GM18907 (cell line): ENCODE data around the gene MKKS.
A peak's percentile ranks its signal among the peaks of the same experiment; 100 is the strongest.
"Not testable (repeated sequence)": the region's sequence is repeated elsewhere in the genome, so short reads cannot be mapped to it uniquely, and the experiment has no call there.

Source experiments
- ATAC-seq: cut with Tn5 transposase; IDR thresholded peaks from one replicate; pipeline ENCODE4 v1.9.1; 2021; ENCODE audit warnings: mild to moderate bottlenecking, moderate library complexity; ENCODE audit not compliant: unreplicated experiment

Gene MKKS

DNA sequence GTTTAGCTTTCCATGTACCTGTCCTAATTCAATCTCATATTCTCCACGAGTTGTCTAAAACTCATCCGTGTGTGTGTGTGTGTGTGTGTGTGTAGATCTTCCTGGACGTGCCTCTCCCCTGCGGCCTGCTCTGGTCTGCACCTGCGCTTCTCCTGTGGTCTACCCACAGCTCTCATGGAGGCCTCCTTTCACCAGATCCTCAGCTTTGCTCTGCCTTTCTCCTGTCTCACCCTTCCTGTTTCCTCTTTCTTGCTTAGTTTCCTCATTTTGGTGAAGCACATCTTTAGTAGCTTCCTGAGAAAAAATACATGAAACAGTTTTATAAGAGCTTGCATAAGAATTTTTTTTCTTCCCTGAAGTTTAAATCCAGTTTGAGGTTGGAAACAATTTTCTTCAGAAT, 19.2 kb upstream of the MKKS start:
- ATAC-seq = peak; percentile 91

DNA sequence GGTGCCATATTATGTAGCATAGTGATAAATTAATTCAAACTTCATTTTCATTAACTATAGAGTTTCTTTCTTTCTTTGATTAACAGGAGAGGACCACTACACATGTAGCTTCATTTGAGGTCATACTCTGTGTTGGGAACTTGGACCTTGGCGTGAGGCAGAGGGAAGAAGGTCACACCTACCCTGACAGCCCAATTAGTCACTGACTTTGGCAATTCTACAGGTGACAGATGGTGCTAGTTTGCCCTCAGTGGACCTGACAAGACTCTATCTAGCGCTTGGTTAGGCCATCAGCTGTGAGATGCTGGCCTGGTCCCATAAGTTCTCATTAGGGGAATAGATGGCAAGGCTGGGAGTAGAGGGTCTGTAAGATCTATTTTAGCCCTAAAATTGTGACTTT, 15.2 kb upstream of the MKKS start:
- no peak for ATAC-seq

DNA sequence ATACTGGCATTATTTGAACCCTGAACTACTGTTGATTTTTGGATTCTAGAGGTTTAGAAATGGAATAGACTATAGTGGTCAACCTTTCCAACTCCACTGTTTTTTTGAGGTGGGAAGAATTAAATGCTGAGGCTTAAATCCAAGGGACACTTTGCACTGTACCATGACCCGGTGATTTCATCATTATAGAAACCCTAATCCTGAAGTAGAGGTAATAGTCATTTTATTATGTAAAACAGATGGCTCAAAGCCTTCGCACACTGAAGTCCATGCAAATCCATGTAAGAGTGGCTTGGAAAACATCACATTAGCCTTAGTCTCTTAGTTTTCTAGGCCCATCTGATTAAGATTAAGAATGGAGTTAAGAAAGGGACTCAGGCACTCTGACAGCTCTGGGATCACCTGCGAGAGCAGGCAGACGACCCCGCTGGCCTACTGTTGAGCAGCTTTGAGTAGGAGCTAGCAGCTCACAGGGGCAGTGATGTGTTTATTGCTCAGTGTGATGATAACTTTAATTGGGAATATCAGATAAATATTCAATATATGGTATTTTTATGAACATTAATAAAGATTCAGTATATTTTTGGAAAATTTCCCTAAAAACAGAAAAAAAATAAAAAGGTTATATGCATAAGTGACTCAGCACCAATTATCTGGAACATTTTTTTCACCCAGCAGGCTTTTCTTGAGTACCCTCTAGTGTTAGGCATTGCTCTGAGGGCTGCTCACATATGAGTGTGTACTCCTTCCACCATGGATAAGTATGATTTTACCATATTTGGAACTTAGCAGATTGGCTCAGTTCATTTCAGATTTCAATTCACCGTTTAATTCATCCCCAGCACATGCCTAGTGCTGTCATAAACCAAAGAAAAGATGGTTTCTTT, 14.5 kb upstream of the MKKS start:
- ATAC-seq = no peak

DNA sequence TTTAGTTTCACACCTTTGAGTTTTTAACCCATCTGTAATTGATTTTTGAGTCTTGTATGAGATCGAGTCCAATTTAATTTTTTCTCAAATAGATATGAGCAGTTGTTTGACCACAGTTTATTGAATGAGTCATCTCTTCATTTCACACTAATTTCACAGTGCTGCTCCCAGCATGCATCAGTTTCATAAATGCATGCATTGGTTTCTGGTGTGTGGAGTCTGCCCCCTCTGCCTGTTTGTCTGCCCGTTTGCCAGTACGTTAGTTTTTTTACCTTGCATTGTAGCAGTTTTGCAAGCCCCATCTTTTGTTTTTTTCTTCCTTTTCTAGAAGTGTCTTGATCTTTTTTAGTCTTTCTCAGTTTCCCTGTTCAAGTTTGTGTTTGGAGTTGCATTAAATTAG, 13.0 kb upstream of the MKKS start:
- ATAC-seq = peak; percentile 98

DNA sequence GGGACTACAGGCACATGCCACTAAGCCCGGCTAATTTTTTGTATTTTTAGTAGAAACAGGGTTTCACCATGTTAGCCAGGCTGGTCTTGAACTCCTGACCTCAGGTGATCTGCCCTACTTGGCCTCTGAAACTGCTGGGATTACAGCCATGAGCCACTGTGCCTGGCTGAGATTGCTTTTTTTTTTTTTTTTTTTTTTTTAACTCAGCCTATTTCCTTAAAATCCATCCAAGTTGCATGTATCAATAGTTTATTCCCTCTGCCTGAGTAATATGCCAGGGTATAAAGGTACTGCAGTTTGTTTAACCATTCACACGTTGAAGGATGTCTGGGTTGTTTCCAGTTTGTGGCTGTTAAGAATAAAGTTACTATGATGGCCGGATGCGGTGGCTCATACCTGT, 11.7 kb upstream of the MKKS start:
- no peak for ATAC-seq

DNA sequence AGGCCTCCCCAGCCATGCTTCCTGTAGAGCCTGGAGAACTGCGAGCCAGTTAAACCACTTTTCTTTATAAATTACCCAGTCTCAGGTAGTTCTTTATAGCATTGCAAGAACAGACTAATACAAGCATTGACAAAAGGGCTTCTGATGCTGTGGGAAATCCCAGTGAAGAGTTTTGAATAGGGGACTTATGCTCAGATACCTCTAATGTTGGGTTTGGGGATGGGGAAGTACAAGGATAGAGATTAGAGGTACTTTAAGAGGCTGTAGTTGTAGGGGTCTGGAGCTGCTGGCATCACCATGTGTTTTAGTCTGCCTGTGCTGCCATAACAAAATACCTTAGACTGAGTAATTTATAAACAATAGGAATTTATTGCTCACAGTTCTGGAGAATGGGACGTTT, 9.9 kb upstream of the MKKS start:
- no peak for ATAC-seq

DNA sequence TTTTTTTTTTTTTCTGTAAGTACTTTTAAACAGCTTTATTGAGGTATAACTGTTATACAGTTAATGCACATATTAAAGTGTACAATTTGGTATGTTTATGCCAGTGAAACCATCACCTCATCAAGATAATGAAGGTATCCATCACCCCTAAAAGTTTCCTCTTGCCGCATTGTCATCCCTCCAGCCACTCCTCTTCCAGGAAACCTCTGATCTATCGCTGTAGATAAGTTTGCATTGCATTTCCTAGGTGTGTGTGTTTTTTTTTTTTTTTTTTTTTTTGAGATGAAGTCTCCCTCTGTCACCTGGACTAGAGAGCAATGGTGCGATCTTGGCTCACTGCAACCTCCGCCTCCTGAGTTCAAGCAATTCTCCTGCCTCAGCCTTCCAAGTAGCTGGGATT, 4.2 kb upstream of the MKKS start:
- no peak for ATAC-seq

DNA sequence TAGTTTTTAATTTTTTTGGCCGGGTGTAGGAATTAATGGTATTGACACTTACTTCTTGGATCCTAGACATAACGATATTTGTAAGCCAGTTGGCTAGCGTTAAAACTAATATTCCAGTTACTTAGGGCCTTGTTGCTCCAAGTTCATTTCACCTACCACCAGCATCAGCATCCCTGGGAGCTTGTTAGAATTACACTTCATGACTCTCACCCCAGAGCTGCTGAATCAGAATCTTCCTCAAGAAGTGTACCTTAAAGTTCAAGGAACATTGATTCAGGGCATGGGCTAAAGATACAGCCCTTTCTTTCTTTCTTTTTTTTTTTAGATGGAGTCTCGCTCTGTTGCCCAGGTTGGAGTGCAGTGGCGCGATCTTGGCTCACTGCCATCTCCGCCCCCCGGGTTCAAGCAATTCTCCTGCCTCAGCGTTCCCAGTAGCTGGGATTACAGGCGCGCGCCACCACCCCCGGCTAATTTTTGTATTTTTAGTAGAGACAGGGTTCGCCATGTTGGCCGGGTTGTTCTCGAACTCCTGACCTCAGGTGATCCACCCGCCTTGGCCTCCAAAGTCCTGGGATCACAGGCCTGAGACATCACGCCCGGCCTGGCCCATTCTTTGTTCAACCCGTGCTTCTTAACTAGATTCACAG, 2.2 kb upstream of the MKKS start:
- ATAC-seq = no peak

DNA sequence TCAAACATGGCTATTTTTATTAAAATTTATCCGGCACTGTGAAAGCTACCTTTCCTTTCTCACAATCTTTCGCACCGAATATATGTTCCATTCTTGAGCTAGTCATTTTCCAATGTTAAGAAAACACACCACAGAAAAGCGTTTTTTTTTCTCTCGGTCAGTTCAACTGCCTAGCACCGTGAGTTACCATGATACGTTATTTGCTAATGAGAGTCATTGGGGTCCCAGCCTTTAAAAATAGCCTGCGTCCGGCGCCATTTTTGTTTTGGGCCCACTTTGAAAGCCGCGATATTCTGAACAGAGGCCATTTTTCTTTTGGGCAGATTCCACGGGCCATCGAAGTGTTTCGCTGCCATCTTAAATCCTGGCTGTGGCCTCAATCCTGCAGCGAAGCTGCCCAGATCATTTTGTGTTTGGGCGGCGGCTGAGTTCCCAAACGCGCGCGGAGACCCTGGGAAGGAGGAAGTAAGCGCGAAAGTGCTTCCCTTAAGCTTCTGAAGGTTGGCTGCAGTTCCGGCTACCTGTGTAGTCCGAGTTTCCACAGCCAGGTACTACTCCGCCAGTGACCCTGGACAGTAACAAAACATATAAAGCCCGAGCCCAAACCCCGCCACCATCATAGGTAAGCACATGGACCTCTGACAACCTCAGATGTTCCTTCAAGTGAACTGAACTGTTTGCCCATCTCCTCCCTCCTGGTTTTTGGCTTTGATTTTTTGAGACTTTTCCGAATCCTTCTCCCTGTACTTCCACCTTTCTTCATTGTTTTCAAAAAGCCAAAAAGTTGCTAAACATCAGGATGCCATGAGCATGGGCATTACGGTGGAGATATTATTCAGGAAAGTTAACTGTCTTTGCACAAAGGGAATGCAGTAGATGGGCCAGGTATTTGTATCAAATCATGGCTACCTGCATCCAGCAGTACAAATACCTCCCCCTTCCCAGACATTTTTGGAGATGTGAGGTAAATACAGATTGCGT, 1.1 kb upstream of the MKKS start, which contains the start of gene SLX4IP:
TSS of gene SLX4IP (plus strand) at position 474 of the 981 bp plus-strand sequence. CDS start 22,900 bp downstream, outside the sequence.
- ATAC-seq = peak; percentile 65

DNA sequence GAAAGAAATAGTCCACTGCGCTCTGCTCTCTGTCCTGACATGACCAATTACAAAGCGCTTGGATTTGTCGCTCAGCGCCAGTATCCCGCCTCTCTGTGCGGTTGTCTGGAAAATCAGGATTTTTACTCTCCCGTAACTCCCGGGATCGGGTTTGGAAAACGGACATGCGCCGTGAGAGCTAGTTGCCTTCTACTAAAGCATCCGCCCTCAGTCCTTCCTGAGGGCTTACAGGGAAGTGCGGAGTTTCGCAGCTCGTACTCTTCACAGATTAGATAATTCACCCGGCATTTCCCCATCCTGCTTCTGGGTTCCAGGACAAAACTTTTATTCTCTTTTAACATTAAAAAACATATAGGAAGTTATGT, 427 bp upstream of the MKKS start:
- peak; percentile 48 for ATAC-seq

DNA sequence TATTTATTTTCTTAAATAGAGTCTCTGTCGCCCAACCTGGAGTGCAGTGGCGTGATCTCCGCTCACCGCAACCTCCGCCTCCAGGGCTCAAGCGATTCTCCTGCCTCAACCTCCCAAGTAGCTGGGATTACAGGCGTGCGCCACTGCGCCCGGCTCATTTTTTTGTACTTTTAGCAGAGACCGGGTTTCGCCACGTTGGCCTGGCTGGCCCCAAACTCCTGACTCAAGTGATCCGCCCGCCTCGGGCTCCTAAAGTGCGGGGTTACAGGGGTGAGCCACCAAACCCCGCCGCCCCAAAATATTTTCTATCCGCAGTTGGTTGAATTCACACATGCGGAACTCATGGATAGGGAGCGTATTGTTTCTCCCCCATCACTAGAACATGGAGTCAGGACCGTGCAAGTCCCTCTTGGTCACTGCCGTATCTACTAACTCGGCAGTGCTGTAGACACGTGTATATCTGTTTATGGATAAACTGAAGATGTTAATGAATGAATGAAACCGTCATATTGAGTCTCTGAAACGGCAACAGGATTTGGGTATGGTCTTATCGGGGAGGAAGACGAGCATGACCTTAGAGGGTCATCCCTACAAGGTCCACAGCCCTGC, 904 bp downstream of the MKKS start:
- no peak for ATAC-seq

DNA sequence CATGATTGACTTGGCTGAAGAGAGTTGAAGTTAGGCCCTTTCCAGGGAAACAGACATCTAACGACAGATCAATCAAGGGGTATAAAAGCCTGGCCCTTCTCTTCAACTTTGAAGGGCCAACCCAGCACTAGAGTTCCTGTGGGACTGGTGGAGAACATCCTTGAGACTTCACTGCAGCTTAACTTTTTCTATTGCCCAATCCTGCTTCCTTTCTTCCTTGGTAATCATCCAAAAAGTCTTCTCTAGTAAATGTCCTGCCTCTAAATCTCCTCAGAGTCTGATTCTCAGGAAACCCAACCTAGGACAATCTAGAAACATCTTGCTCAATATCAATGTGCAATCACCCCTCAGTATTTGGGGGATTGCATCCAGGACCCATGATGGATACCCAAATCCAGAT, 1.9 kb downstream of the MKKS start:
- ATAC-seq = no peak

DNA sequence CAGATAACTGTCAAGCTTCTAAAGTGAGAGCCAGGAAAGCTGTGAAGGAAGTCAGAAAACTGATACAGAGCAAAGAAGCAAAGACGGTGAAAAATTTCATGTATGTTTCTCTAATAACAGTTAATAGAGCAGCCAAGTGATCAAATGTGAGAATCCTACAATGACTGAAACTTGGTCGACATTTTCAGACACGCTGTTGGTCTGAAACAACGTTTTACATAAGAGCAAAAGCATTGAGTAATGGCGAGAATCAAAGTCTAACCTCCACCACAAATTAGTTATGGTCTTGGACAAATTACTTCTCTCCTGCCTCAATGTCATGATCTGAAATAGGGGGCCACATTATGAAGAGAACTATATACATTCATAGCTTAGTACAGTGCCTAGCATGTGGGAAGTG, 3.3 kb downstream of the MKKS start:
- ATAC-seq = no peak

DNA sequence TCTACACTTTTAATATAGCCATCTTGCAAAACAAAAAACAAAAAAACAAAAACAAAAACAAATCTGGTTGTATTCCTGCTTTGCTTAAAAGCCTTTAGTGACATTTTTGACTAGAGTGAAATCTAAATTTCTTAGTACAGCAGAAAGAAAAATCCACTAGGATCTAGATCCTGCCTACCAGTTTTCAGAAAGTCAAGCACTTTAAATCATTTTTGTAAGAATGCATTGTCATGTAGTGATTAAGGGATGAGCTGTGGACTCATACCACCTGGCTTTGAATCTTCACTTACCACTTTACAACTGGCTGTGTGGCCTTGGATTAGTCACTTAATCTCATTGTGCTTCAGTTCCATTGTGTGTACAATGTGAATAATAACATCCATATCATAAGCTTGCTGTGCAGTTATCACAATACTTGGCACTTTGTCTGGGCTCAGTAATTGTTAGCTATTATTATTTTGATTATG, 4.0 kb downstream of the MKKS start:
- ATAC-seq = no peak

DNA sequence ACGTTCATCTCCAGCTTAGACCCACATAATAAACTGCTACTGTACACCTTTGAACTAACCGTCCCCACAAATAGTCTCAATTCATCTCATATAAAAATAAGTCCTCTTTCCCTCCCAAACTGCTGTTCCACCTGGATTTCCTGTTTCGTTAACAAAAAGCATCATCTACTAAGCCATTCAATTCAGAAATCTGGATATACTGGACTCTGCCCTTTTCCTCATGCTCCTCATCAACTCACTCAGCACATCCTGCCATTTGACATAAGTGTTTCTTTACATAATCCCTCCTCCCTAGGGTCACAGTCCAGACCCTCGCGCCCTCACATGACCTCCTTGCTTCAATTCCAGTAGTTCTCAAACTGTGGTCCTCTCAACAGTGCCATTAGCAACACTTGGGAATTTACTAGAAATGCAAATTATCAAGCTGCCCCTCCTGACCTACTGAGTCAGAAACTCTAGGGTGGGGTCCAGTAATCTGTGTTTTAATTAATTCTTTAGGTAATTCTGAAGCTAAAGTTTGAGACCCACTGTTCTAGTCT, 4.5 kb downstream of the MKKS start:
- no peak for ATAC-seq

DNA sequence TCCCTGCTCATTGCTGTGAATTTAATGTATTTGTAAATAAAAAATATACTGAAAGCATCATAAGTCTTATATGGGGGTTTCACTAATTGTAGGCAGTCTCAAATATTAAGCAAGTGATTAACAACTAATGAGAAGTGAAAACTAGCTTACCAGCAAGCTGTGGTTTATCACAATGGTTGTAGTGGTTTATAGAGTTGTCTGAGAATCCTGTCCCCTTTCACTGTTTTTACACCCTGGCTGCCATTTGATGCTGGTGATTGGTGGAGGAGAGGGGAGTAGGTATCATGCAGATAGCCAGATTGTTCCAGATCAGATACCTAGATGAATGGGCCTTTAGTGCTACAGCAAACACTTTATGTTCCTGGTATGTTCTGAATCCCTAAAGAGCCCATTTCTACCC, 6.0 kb downstream of the MKKS start:
- ATAC-seq = no peak

DNA sequence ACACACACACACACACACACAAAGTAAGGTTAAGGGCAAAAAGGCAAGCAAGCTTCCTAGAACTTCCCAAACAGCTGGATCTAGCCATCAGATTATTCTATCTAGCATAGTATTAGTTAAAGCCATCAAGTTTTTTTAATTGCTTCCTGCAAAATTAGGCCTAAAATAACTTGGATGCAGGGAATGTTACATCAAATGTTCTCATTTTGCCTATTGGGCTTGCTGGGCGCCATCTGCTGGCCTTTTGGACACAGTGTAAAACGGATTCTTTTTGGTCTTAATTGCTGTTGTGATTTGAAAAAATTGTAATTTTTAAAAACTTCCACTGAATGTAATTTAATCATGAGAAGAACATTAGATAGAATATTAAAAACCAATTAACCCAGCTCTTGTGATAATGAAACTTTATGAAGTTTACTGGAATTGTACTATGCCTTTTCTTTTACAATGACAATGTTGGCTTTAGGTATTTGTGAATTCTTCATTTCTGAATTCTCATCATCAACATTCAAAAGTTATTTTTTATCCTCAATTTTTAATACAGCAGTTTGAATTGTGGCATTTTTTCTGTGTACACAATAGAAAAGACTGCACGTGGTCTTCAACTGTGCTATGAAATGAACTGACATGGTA, 6.8 kb downstream of the MKKS start:
- ATAC-seq = no peak

DNA sequence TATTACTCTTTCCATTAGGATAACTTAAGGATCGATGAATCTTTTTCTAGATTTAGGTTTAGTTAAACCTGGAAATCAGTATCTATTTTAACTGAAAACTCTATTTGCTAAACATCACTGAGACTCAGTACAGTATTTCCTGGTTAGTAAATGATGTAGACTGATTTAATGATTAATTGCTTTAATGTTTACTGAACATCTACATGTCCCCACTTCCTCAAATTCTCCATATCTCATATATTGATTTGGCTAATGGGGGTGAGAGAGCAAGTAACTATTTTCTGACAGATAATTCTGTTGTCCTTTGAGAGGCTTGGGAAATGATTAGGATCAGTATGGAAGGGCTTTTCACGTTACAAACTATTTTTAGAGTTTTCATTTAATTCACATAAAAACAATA, 10.3 kb downstream of the MKKS start:
- peak; percentile 91 for ATAC-seq

DNA sequence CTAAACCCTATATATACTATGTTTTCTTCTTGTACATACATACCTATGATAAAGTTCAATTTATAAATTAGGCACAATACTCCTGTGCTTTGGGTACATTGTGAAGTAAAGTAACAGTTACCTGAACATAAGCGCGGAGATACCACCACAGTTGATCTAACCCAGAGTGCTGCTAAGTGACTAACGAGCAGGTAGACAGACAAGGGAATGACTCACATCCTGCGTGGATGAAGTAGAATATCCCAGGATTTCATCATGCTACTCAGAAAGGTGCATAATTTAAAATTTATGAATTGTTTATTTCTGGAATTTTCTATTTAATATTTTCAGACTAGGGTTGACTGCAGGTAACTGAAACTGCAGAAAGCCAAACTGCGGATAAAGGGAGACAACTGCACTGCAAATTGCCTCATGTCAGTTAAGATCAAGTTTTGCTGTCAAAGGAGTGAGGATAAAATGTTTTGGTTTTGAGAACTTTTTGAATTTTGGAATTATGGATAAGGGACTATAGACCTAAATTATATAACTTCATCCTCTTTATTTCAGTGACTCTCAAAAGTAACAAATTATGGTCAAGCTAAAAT, 14.4 kb downstream of the MKKS start:
- ATAC-seq = no peak

DNA sequence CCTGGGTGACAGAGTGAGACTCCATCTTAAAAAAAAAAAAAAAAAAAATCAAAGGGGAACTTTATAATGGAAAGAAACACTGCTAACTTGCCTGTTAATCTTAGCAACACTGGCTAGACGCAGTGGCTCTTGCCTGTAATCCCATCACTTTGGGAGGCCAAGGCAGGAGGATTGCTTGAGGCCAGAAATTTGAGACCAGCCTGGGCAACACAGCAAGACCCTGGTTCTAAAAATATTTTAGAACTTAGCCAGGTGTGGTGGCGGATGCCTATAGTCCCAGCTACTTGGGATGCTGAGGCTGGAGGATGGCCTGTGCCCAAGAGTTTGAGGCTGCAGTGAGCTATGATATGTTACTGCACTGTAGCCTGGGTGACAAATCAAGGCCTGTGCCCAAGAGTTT, 16.8 kb downstream of the MKKS start:
- ATAC-seq = not testable (repeated sequence)
